Neural progenitor cell (in vitro differentiated cells): Measurements from ENCODE around the gene NT5DC1.

ENCODE experiments used
- CTCF ChIP-seq: fragments of 200-600 bp; sonication (generic); IDR thresholded peaks from 2 replicates; pipeline ENCODE4 v1.5.1; 2017; ENCODE audit warnings: antibody characterized with exemption, mild to moderate bottlenecking
- EZH2phosphoT487 ChIP-seq: fragments of 200-600 bp; sonication (generic); IDR thresholded peaks from 2 replicates; pipeline ENCODE4 v1.6.1; 2017; ENCODE audit warnings: antibody characterized with exemption

- TF ChIP-seq EZH2phosphoT487 = no peak
- TF ChIP-seq CTCF = no peak
Observed at GRCh38 chr6:116218866-116219265, 118.2 kb downstream of the NT5DC1 start.
